Measurements from ENCODE around the gene PGGT1B. TPM values are rescaled to one million over a fixed set of nuclear protein-coding genes. Genes with fewer than 3 reads are reported as not detected.
A peak's percentile ranks its signal among the peaks of the same experiment; 100 is the strongest.

PGGT1B gene
- total RNA-seq, 1 experiment from 2014 or later, result 48.5 TPM

- intact Hi-C loops (cut with micrococcal nuclease), result loop anchor here (1.0 to 5.0 kb wide), 3 partner anchors 78 to 444 kb away; partner anchors contain the start of gene TRIM36
- TF ChIP-seq, protein P1, sequence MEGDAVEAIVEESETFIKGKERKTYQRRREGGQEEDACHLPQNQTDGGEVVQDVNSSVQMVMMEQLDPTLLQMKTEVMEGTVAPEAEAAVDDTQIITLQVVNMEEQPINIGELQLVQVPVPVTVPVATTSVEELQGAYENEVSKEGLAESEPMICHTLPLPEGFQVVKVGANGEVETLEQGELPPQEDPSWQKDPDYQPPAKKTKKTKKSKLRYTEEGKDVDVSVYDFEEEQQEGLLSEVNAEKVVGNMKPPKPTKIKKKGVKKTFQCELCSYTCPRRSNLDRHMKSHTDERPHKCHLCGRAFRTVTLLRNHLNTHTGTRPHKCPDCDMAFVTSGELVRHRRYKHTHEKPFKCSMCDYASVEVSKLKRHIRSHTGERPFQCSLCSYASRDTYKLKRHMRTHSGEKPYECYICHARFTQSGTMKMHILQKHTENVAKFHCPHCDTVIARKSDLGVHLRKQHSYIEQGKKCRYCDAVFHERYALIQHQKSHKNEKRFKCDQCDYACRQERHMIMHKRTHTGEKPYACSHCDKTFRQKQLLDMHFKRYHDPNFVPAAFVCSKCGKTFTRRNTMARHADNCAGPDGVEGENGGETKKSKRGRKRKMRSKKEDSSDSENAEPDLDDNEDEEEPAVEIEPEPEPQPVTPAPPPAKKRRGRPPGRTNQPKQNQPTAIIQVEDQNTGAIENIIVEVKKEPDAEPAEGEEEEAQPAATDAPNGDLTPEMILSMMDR (IDR thresholded peaks at IDR 0.05; ENCODE audit: unreplicated experiment), result peak; percentile 73
- Mint-ChIP-seq H3K9me3 (ENCODE audit: unreplicated experiment) (peaks cover 7% of the 10 kb centered on the region), H3K27me3 (ENCODE audit: insufficient read depth, unreplicated experiment) (no peaks in the 10 kb centered on the region), H3K4me1 (ENCODE audit: insufficient read depth, unreplicated experiment) (peaks cover 18% of the 10 kb centered on the region), H3K36me3 (ENCODE audit: insufficient read depth, unreplicated experiment) (peaks cover 14% of the 10 kb centered on the region), H3K27ac (ENCODE audit: low read depth, unreplicated experiment) (no peak overlapping the region), H3K4me3 (ENCODE audit: unreplicated experiment) (no peak overlapping the region)
- BruUV-seq (replicated peaks), result no TSS peak
- ChIA-PET CTCF (interaction anchor here (0.7 to 6.7 kb wide), 17 partner anchors 8 to 1634 kb away, joined by 3 to 50 read pairs (median 5); no protein-coding TSS in a partner anchor), POLR2A (interaction anchor here (1.5 kb wide), 1 partner anchor 8 kb away, joined by 3 read pairs; no protein-coding TSS in a partner anchor)
- peak; percentile 64 for DNase-seq (ENCODE audit: unreplicated experiment)
Observed at GRCh38 chr5:115246361-115246991, 16.2 kb downstream of the PGGT1B start.

DNA sequence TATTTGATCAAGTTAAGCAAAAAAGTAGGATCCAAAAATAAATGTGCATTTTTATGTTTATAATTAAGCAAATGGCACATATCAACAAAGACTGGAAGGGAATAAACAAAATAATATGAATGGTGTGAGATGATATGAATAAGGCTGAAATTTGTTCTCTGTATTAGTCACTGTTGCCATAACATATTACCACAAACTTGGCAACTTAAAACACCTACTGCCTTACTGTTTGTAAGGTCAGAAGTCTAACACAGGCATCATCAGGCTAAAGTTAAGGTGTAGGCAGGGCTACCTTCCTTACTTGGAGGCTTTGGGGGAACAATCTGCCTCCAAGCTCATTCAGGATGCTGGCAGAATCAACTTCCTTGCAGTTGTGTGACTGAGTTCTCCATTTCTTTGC is 19.3 kb downstream of the PGGT1B start:
- TF ChIP-seq, protein P1 (IDR thresholded peaks at IDR 0.05; ENCODE audit: unreplicated experiment), result no peak
- intact Hi-C loops (cut with micrococcal nuclease), result no loop called here
- no TSS peak for BruUV-seq (replicated peaks)
- Mint-ChIP-seq H3K36me3 (ENCODE audit: insufficient read depth, unreplicated experiment) (peaks cover 19% of the 10 kb centered on the region), H3K9me3 (ENCODE audit: unreplicated experiment) (no peaks in the 10 kb centered on the region), H3K4me3 (ENCODE audit: unreplicated experiment) (no peak overlapping the region), H3K4me1 (ENCODE audit: insufficient read depth, unreplicated experiment) (peaks cover 11% of the 10 kb centered on the region), H3K27ac (ENCODE audit: low read depth, unreplicated experiment) (peak overlapping the region; percentile 2), H3K27me3 (ENCODE audit: insufficient read depth, unreplicated experiment) (no peaks in the 10 kb centered on the region)
- ChIA-PET CTCF (interaction anchor here (0.5 to 6.7 kb wide), 5 partner anchors 142 to 427 kb away, joined by 4 to 50 read pairs (median 4); no protein-coding TSS in a partner anchor), POLR2A (no interaction called here)
- DNase-seq (ENCODE audit: unreplicated experiment), result peak; percentile 51

DNA sequence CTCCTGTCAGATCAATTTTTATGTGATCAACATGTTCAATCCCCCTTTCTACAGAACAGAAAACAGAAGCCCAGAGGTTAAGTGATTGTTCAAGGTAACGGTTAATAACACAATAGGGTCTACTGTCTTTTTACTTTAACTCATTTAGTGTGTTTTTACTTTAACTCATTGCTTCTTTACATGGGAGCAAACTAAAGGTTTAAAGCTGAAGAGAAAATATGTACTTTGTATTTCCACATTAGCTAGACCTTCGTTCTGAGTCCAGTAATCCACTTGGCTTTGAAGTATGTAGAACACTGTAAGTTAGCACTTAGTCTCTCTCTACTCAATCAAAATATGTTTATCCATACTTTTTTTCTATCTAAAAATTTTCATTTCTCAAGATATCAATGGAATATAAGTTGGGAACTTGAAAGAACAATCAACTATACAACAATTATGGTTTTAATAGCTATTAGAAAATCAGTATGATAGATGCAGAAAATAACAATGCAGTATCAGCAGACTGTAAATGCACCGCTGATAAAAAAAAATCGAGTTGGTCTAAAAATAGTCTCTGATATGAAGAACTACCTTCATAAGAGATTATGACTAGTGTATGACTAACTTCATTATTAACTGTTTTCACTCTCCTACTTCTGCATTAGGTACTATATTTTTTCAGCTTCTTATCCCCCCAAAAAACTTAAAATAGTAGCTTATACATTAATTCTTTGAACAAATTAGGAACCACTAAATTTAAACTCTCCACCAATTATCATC is 20.6 kb downstream of the PGGT1B start:
- CTCF ChIA-PET, result interaction anchor here (0.6 to 6.7 kb wide), 8 partner anchors 65 to 1562 kb away, joined by 3 to 50 read pairs (median 3); no protein-coding TSS in a partner anchor
- intact Hi-C loops (cut with micrococcal nuclease), result no loop called here
- peaks cover 11% of the 10 kb centered on the region for H3K4me1 Mint-ChIP-seq (ENCODE audit: insufficient read depth, unreplicated experiment)
- no peak overlapping the region for H3K4me3 Mint-ChIP-seq (ENCODE audit: unreplicated experiment)
- POLR2A ChIA-PET, result no interaction called here
- H3K36me3 Mint-ChIP-seq (ENCODE audit: insufficient read depth, unreplicated experiment), result peaks cover 27% of the 10 kb centered on the region
- DNase-seq (ENCODE audit: unreplicated experiment), result no peak
- no peaks in the 10 kb centered on the region for H3K9me3 Mint-ChIP-seq (ENCODE audit: unreplicated experiment)
- no peak overlapping the region for H3K27ac Mint-ChIP-seq (ENCODE audit: low read depth, unreplicated experiment)
- BruUV-seq (replicated peaks), result no TSS peak
- TF ChIP-seq, protein P1 (IDR thresholded peaks at IDR 0.05; ENCODE audit: unreplicated experiment), result no peak
- H3K27me3 Mint-ChIP-seq (ENCODE audit: insufficient read depth, unreplicated experiment), result no peaks in the 10 kb centered on the region

GRCh38 chr5:115237066-115237465 is 25.6 kb downstream of the PGGT1B start:
- H3K27ac Mint-ChIP-seq (ENCODE audit: low read depth, unreplicated experiment), result no peak overlapping the region
- H3K27me3 Mint-ChIP-seq (ENCODE audit: insufficient read depth, unreplicated experiment), result no peaks in the 10 kb centered on the region
- DNase-seq (ENCODE audit: unreplicated experiment), result no peak
- no peak overlapping the region for H3K4me3 Mint-ChIP-seq (ENCODE audit: unreplicated experiment)
- no peaks in the 10 kb centered on the region for H3K4me1 Mint-ChIP-seq (ENCODE audit: insufficient read depth, unreplicated experiment)
- intact Hi-C loops (cut with micrococcal nuclease), result no loop called here
- peaks cover 58% of the 10 kb centered on the region for H3K36me3 Mint-ChIP-seq (ENCODE audit: insufficient read depth, unreplicated experiment)
- CTCF ChIA-PET, result interaction anchor here (0.6 to 2.3 kb wide), 2 partner anchors 72 to 139 kb away, joined by 3 to 8 read pairs; no protein-coding TSS in a partner anchor
- no TSS peak for BruUV-seq (replicated peaks)
- POLR2A ChIA-PET, result no interaction called here
- no peaks in the 10 kb centered on the region for H3K9me3 Mint-ChIP-seq (ENCODE audit: unreplicated experiment)
- TF ChIP-seq, protein P1 (IDR thresholded peaks at IDR 0.05; ENCODE audit: unreplicated experiment), result no peak
